A673 (cell line): Measurements from ENCODE around the gene LAMA5. TPM values are rescaled to one million over a fixed set of nuclear protein-coding genes. Genes with fewer than 3 reads are reported as not detected.

Source experiments
- BruUV-seq: library from RNA; stranded (reverse); fragments of 400-500 nt; replicated peaks from 2 replicates; lab custom pipeline; 2021; lab: Mats Ljungman, UMichigan
- CTCF ChIA-PET: fragments of 300-600 bp; sonication (Branson Sonifier 250); formaldehyde crosslinking; loops from one replicate; lab custom pipeline; 2022; ENCODE audit warnings: antibody characterized with exemption; lab: Charles Lee
- POLR2A ChIA-PET: fragments of 300-600 bp; sonication (Branson Sonifier 250); formaldehyde crosslinking; loops from one replicate; lab custom pipeline; 2022; ENCODE audit warnings: antibody characterized with exemption; ENCODE audit not compliant: low non-redundant PET; lab: Charles Lee
- DNase-seq: peaks from one replicate; pipeline ENCODE4 v3.0.0-alpha.2; 2015; ENCODE audit warnings: low spot score
- H3K27ac ChIP-seq: fragments of 200-600 bp; sonication (generic); 2 replicates; pipeline ENCODE4 v1.5.1; 2016; ENCODE audit warnings: mixed run types, low read depth, mild to moderate bottlenecking, mixed read lengths, antibody characterized with exemption, low read length; ENCODE audit not compliant: poor library complexity, severe bottlenecking
- H3K27me3 ChIP-seq: fragments of 200-600 bp; sonication (generic); replicated peaks from 2 replicates; pipeline ENCODE4 v1.6.1; 2017; ENCODE audit warnings: mixed run types, low read depth, mild to moderate bottlenecking, mixed read lengths, antibody characterized with exemption, low read length; ENCODE audit not compliant: insufficient read depth, poor library complexity
- H3K36me3 ChIP-seq: fragments of 200-600 bp; sonication (generic); 2 replicates; pipeline ENCODE4 v1.6.1; 2016; ENCODE audit warnings: mixed run types, mild to moderate bottlenecking, mixed read lengths, antibody characterized with exemption, low read length; ENCODE audit not compliant: insufficient read depth, poor library complexity, severe bottlenecking
- H3K4me1 ChIP-seq: fragments of 200-600 bp; sonication (generic); 2 replicates; pipeline ENCODE4 v1.6.1; 2017; ENCODE audit warnings: mixed run types, mild to moderate bottlenecking, mixed read lengths, antibody characterized with exemption, low read length; ENCODE audit not compliant: insufficient read depth, poor library complexity, severe bottlenecking
- H3K4me3 ChIP-seq: fragments of 200-600 bp; sonication (generic); 2 replicates; pipeline ENCODE4 v1.5.1; 2016; ENCODE audit warnings: low read depth, mixed run types, mild to moderate bottlenecking, mixed read lengths, low read length; ENCODE audit not compliant: poor library complexity, severe bottlenecking
- H3K9me3 ChIP-seq: fragments of 200-600 bp; sonication (generic); 2 replicates; pipeline ENCODE4 v1.6.1; 2016; ENCODE audit warnings: mixed run types, low read depth, mild to moderate bottlenecking, mixed read lengths, antibody characterized with exemption, low read length; ENCODE audit not compliant: poor library complexity, severe bottlenecking
- EZH2 ChIP-seq: fragments of 200-600 bp; sonication (generic); IDR thresholded peaks from 2 replicates; pipeline ENCODE4 v1.6.1; 2017; ENCODE audit warnings: borderline replicate concordance, low read depth, mild to moderate bottlenecking, mixed read lengths, antibody characterized with exemption, low read length; ENCODE audit not compliant: poor library complexity, severe bottlenecking
- intact Hi-C: fragments of 100-400 bp; cut with micrococcal nuclease; formaldehyde crosslinking; loops from one replicate; pipeline ENCODE4 v1.10.0; 2022; ENCODE audit not compliant: unreplicated experiment
- total RNA-seq: library from RNA; stranded (reverse); gene quantifications from 2 replicates; pipeline ENCODE4 v1.2.3, GENCODE V29; 2021
- TF ChIP-seq, protein P1 (sequence below): fragments of 300-800, 200-600 bp; sonication (generic); conservative IDR thresholded peaks from 2 replicates; pipeline ENCODE4 v1.5.1; 2017; ENCODE audit warnings: low read depth, mild to moderate bottlenecking, antibody characterized with exemption, low read length, moderate library complexity, mixed read lengths

LAMA5 gene
- total RNA-seq, 1 experiment from 2014 or later, result 4.2 TPM

DNA sequence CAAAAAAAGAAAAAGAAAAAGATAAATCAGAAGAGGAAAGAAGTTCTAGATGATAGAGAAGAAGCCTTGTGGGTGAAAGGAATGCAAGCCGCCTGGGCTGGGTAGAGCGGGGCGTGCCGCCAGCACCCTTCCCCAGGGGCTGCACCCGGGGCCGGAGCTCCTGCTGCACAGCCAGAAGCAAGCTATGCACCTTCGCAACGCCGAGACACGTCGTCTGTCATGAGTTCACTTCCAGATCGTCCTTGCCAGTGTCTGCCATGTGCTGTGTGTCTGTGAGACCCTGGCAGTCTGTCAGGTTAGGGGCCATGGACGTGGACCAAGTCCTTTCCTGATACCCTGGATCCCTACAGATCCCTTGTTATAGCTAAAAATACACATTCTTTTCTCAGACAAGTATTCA lies 89.9 kb downstream of the LAMA5 start:
- no peak overlapping the region for H3K27ac ChIP-seq
- intact Hi-C loops, result no loop called here
- POLR2A ChIA-PET, result no interaction called here
- no peaks in the 10 kb centered on the region for H3K27me3 ChIP-seq
- peaks cover 20% of the 10 kb centered on the region for H3K36me3 ChIP-seq
- no TSS peak for BruUV-seq
- CTCF ChIA-PET, result no interaction called here
- TF ChIP-seq EZH2, result no peak
- TF ChIP-seq, protein P1, sequence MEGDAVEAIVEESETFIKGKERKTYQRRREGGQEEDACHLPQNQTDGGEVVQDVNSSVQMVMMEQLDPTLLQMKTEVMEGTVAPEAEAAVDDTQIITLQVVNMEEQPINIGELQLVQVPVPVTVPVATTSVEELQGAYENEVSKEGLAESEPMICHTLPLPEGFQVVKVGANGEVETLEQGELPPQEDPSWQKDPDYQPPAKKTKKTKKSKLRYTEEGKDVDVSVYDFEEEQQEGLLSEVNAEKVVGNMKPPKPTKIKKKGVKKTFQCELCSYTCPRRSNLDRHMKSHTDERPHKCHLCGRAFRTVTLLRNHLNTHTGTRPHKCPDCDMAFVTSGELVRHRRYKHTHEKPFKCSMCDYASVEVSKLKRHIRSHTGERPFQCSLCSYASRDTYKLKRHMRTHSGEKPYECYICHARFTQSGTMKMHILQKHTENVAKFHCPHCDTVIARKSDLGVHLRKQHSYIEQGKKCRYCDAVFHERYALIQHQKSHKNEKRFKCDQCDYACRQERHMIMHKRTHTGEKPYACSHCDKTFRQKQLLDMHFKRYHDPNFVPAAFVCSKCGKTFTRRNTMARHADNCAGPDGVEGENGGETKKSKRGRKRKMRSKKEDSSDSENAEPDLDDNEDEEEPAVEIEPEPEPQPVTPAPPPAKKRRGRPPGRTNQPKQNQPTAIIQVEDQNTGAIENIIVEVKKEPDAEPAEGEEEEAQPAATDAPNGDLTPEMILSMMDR, result no peak
- DNase-seq, result no peak
- no peaks in the 10 kb centered on the region for H3K9me3 ChIP-seq
- no peaks in the 10 kb centered on the region for H3K4me1 ChIP-seq
- no peak overlapping the region for H3K4me3 ChIP-seq

DNA sequence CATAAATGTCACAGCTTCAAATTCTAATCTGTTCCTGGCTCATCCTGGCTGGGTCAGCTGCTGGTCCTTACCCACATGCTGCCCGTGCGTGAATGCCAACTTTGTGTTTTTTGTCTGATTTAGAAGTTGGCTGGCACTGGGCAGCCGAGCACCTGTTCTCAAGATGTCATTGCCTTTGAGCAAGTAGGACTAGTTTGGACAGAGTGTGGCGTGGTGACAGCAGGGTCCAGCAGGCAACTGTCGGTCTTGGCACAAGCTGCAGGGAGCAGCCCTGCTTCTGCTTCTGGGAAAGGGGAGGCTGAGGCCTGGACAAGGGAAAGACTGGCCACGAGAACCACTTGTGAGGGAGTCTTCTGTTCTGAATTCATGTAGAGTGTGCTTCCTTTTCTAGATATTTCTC lies 90.7 kb downstream of the LAMA5 start:
- POLR2A ChIA-PET, result no interaction called here
- BruUV-seq, result no TSS peak

DNA sequence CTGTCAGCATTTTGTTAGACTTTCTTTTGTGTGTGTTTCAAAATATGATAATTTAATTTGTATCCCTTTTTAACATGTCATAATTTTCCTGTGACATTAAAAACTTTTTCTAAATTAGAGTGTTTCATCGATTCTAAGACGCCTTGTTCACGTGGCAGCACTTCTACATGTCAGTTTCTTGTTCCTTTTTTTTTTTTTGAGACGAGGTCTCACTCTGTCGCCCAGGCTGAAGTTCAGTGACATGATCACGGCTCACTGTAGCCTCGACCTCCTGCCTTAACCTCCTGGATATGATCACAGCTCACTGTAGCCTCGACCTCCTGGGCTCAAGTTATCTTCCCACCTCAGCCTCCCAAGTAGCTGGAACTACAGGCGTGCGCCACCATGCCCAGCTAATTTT lies 91.9 kb downstream of the LAMA5 start:
- H3K36me3 ChIP-seq, result peaks cover 15% of the 10 kb centered on the region
- H3K4me3 ChIP-seq, result no peak overlapping the region
- no TSS peak for BruUV-seq
- ChIA-PET CTCF (no interaction called here), POLR2A (no interaction called here)
- no peak for DNase-seq
- H3K9me3 ChIP-seq, result no peaks in the 10 kb centered on the region
- no peaks in the 10 kb centered on the region for H3K4me1 ChIP-seq
- TF ChIP-seq, protein P1, result no peak
- no peak for TF ChIP-seq EZH2
- no peaks in the 10 kb centered on the region for H3K27me3 ChIP-seq
- intact Hi-C loops, result no loop called here
- no peak overlapping the region for H3K27ac ChIP-seq

More for the DNA sequence above, 90.7 kb downstream of the LAMA5 start:
- Histone ChIP-seq H3K27me3 (no peaks in the 10 kb centered on the region), H3K36me3 (peaks cover 17% of the 10 kb centered on the region), H3K27ac (no peak overlapping the region), H3K9me3 (no peaks in the 10 kb centered on the region), H3K4me1 (no peaks in the 10 kb centered on the region), H3K4me3 (no peak overlapping the region)
- CTCF ChIA-PET, result no interaction called here
- intact Hi-C loops, result no loop called here
- TF ChIP-seq, protein P1, result no peak
- TF ChIP-seq EZH2, result no peak
- no peak for DNase-seq
